HEK293 (cell line): ENCODE data around the gene PCDHB6.
"Not testable (repeated sequence)": the region's sequence is repeated elsewhere in the genome, so short reads cannot be mapped to it uniquely, and the experiment has no call there.

Experiments used
- CTCF ChIA-PET: fragments of 350-600 bp; formaldehyde crosslinking; extraction: SDS; loops from one replicate; lab custom pipeline; 2021; ENCODE audit warnings: antibody characterized with exemption; lab: Yijun Ruan, JAX
- POLR2A ChIA-PET: fragments of 300-600 bp; formaldehyde crosslinking; extraction: SDS; loops from one replicate; lab custom pipeline; 2020; ENCODE audit warnings: antibody characterized with exemption, inconsistent platforms; lab: Yijun Ruan, JAX
- H3K27ac ChIP-seq: fragments of 200-500 bp; sonication (Bioruptor generic); 2 replicates; pipeline ENCODE4 v1.5.1; 2014; ENCODE audit warnings: low read depth, low read length, control low read depth, inconsistent platforms; ENCODE audit errors: extremely low read depth
- H3K36me3 ChIP-seq, 2 experiments: fragments of 200-500 bp in 1 of 2; sonication (Bioruptor generic) in 1 of 2; 1 replicate in 1 of 2; 2 replicates in 1 of 2; pipeline ENCODE4 v1.5.1; 2014 to 2017; ENCODE audit warnings: inconsistent platforms in 2 of 2, low read length in 2 of 2; ENCODE audit not compliant: control insufficient read depth in 2 of 2, insufficient read depth in 1 of 2
- H3K4me1 ChIP-seq: fragments of 200-500 bp; sonication (Bioruptor generic); 2 replicates; pipeline ENCODE4 v1.5.1; 2014; ENCODE audit warnings: mild to moderate bottlenecking, low read length, inconsistent platforms; ENCODE audit not compliant: control insufficient read depth, insufficient read depth
- H3K4me3 ChIP-seq: 2 replicates; pipeline ENCODE4 v1.5.1; 2011; ENCODE audit warnings: low read depth, mild to moderate bottlenecking, control low read depth, low read length, moderate library complexity
- H3K9me3 ChIP-seq: fragments of 200-500 bp; sonication (Bioruptor generic); 2 replicates; pipeline ENCODE4 v1.5.1; 2014; ENCODE audit warnings: low read depth, low read length, inconsistent platforms; ENCODE audit not compliant: control insufficient read depth, insufficient read depth
- BCL11A ChIP-seq: fragments of 450-650 bp; formaldehyde crosslinking; IDR thresholded peaks from 2 replicates; pipeline ENCODE4 v1.5.1; 2016; ENCODE audit warnings: low read depth, missing biosample characterization, missing genetic modification characterization
- GFI1B ChIP-seq: fragments of 450-650 bp; formaldehyde crosslinking; IDR thresholded peaks from 2 replicates; pipeline ENCODE4 v1.5.1; 2016; ENCODE audit warnings: missing biosample characterization, missing genetic modification characterization
- GLIS1 ChIP-seq: fragments of 450-650 bp; formaldehyde crosslinking; IDR thresholded peaks from 2 replicates; pipeline ENCODE4 v1.5.1; 2016; ENCODE audit warnings: missing biosample characterization, missing genetic modification characterization
- HOXD13 ChIP-seq: sonication (generic); formaldehyde crosslinking; IDR thresholded peaks from 2 replicates; pipeline ENCODE4 v1.8.0; 2022; ENCODE audit warnings: missing genetic modification reagents, borderline replicate concordance
- INSM2 ChIP-seq: fragments of 450-650 bp; formaldehyde crosslinking; IDR thresholded peaks from 2 replicates; pipeline ENCODE4 v1.5.1; 2016; ENCODE audit warnings: missing biosample characterization, missing genetic modification characterization
- KLF16 ChIP-seq: fragments of 450-650 bp; formaldehyde crosslinking; IDR thresholded peaks from 2 replicates; pipeline ENCODE4 v1.5.1; 2017; ENCODE audit warnings: missing biosample characterization, missing genetic modification characterization
- KLF9 ChIP-seq: fragments of 450-650 bp; formaldehyde crosslinking; IDR thresholded peaks from 2 replicates; pipeline ENCODE4 v1.5.1; 2016; ENCODE audit warnings: missing biosample characterization, missing genetic modification characterization, low read depth
- OVOL3 ChIP-seq: fragments of 450-650 bp; formaldehyde crosslinking; IDR thresholded peaks from 2 replicates; pipeline ENCODE4 v1.5.1; 2016; ENCODE audit warnings: missing biosample characterization, missing genetic modification characterization
- SCRT2 ChIP-seq: fragments of 450-650 bp; formaldehyde crosslinking; IDR thresholded peaks from 2 replicates; pipeline ENCODE4 v1.5.1; 2016; ENCODE audit warnings: missing biosample characterization, missing genetic modification characterization
- ZEB2 ChIP-seq: fragments of 450-650 bp; formaldehyde crosslinking; IDR thresholded peaks from 2 replicates; pipeline ENCODE4 v1.5.1; 2016; ENCODE audit warnings: missing biosample characterization, missing genetic modification characterization
- ZFP37 ChIP-seq: fragments of 450-650 bp; formaldehyde crosslinking; IDR thresholded peaks from 2 replicates; pipeline ENCODE4 v1.5.1; 2016; ENCODE audit warnings: missing biosample characterization, missing genetic modification characterization
- ZFP41 ChIP-seq: fragments of 450-650 bp; formaldehyde crosslinking; IDR thresholded peaks from 2 replicates; pipeline ENCODE4 v1.5.1; 2016; ENCODE audit warnings: missing biosample characterization, missing genetic modification characterization, borderline replicate concordance
- ZNF112 ChIP-seq: fragments of 450-650 bp; formaldehyde crosslinking; IDR thresholded peaks from 2 replicates; pipeline ENCODE4 v1.5.0; 2017; ENCODE audit warnings: missing biosample characterization, missing genetic modification characterization
- ZNF350 ChIP-seq: fragments of 450-650 bp; formaldehyde crosslinking; IDR thresholded peaks from 2 replicates; pipeline ENCODE4 v1.5.0; 2017; ENCODE audit warnings: missing biosample characterization, mild to moderate bottlenecking, missing genetic modification characterization
- ZNF394 ChIP-seq: fragments of 450-650 bp; formaldehyde crosslinking; IDR thresholded peaks from 2 replicates; pipeline ENCODE4 v1.5.1; 2016; ENCODE audit warnings: missing biosample characterization, missing genetic modification characterization, mild to moderate bottlenecking, moderate library complexity, borderline replicate concordance
- ZNF416 ChIP-seq: fragments of 450-650 bp; formaldehyde crosslinking; IDR thresholded peaks from 2 replicates; pipeline ENCODE4 v1.5.1; 2016; ENCODE audit warnings: missing biosample characterization, missing genetic modification characterization
- ZNF558 ChIP-seq: fragments of 450-650 bp; formaldehyde crosslinking; IDR thresholded peaks from 2 replicates; pipeline ENCODE4 v1.5.1; 2016; ENCODE audit warnings: missing biosample characterization, missing genetic modification characterization
- ZNF623 ChIP-seq: fragments of 450-650 bp; formaldehyde crosslinking; IDR thresholded peaks from 2 replicates; pipeline ENCODE4 v1.5.1; 2016; ENCODE audit warnings: missing biosample characterization, missing genetic modification characterization
- ZNF777 ChIP-seq: fragments of 450-650 bp; formaldehyde crosslinking; IDR thresholded peaks from 2 replicates; pipeline ENCODE4 v1.5.1; 2017; ENCODE audit warnings: missing biosample characterization, missing genetic modification characterization, borderline replicate concordance
- TF ChIP-seq, protein P1 (sequence below): sonication (generic); formaldehyde crosslinking; IDR thresholded peaks from 2 replicates; pipeline ENCODE4 v1.8.1; 2022; ENCODE audit warnings: mild to moderate bottlenecking, moderate library complexity, missing genetic modification reagents
- TF ChIP-seq, protein P2 (sequence below): IDR thresholded peaks from 2 replicates; pipeline ENCODE4 v1.6.1; 2011; ENCODE audit warnings: mild to moderate bottlenecking, low read depth, low read length, borderline replicate concordance
- TF ChIP-seq, protein P3 (sequence below): fragments of 450-650 bp; formaldehyde crosslinking; IDR thresholded peaks from 2 replicates; pipeline ENCODE4 v1.5.1; 2016; ENCODE audit warnings: missing biosample characterization, missing genetic modification characterization

Gene PCDHB6

DNA sequence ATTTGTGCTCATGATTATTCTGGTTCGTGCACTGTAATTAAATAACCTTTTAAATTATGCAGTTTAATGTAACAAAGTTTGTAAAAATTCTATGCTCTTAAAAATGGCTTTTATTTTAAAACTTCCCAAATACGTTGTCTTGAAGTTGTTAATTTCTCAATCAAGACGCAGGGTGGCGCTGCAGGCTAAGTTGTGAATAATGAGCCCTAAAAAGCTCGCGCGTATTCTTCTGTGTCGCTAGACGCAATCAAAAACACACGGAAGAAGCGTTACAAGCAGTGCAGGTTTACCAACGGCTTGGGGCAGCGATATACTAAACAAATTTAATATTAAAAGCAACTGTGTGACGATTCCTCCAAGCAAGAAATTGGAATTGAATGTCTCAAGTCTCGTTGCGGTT is 28.3 kb upstream of the PCDHB6 start, which contains the start of gene PCDHB4:
Gene PCDHB4, plus strand, starts transcription at position 256 of the 400 bp plus-strand sequence. CDS start 181 bp downstream, outside the sequence.
- POLR2A ChIA-PET: no interaction called here
- CTCF ChIA-PET: interaction anchor here (0.8 kb wide), 1 partner anchor 100 kb away, joined by 3 read pairs; no protein-coding TSS in a partner anchor
- no peaks in the 10 kb centered on the region for H3K9me3 ChIP-seq
- H3K36me3 ChIP-seq: no peaks in the 10 kb centered on the region
- TF ChIP-seq ZNF777 (tag by site-specific recombination) (no peak), BCL11A (tag by site-specific recombination) (no peak), KLF9 (no peak), SCRT2 (tag by site-specific recombination) (no peak), ZEB2 (no peak), HOXD13 (CRISPR knock-in tag) (no peak)
- TF ChIP-seq, protein P1, sequence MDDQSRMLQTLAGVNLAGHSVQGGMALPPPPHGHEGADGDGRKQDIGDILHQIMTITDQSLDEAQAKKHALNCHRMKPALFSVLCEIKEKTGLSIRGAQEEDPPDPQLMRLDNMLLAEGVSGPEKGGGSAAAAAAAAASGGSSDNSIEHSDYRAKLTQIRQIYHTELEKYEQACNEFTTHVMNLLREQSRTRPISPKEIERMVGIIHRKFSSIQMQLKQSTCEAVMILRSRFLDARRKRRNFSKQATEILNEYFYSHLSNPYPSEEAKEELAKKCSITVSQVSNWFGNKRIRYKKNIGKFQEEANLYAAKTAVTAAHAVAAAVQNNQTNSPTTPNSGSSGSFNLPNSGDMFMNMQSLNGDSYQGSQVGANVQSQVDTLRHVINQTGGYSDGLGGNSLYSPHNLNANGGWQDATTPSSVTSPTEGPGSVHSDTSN: no peak
- no peak within 1 kb of the TSS for H3K27ac ChIP-seq
- H3K4me3 ChIP-seq: no peak within 1 kb of the TSS
- H3K4me1 ChIP-seq: no peaks in the 10 kb centered on the region

GRCh38 chr5:141121985-141122384 is 27.9 kb upstream of the PCDHB6 start:
- Histone ChIP-seq H3K36me3 (no peaks in the 10 kb centered on the region), H3K4me3 (no peak overlapping the region), H3K9me3 (no peaks in the 10 kb centered on the region), H3K4me1 (no peaks in the 10 kb centered on the region), H3K27ac (no peak overlapping the region)
- ChIA-PET CTCF (interaction anchor here (0.6 to 0.8 kb wide), 3 partner anchors 28 to 227 kb away, joined by 3 to 6 read pairs (median 3); partner anchors contain the start of gene PCDHB6), POLR2A (no interaction called here)
- TF ChIP-seq ZNF558 (no peak), GFI1B (no peak), ZFP37 (no peak), GLIS1 (no peak), ZNF416 (tag by site-specific recombination) (no peak), OVOL3 (no peak), ZNF394 (tag by site-specific recombination) (no peak), INSM2 (no peak), ZNF623 (tag by site-specific recombination) (no peak), ZFP41 (tag by site-specific recombination) (no peak), ZNF350 (tag by site-specific recombination) (no peak), ZNF112 (tag by site-specific recombination) (no peak), KLF16 (no peak)
- TF ChIP-seq, protein P2, sequence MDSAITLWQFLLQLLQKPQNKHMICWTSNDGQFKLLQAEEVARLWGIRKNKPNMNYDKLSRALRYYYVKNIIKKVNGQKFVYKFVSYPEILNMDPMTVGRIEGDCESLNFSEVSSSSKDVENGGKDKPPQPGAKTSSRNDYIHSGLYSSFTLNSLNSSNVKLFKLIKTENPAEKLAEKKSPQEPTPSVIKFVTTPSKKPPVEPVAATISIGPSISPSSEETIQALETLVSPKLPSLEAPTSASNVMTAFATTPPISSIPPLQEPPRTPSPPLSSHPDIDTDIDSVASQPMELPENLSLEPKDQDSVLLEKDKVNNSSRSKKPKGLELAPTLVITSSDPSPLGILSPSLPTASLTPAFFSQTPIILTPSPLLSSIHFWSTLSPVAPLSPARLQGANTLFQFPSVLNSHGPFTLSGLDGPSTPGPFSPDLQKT: no peak
- TF ChIP-seq, protein P3, sequence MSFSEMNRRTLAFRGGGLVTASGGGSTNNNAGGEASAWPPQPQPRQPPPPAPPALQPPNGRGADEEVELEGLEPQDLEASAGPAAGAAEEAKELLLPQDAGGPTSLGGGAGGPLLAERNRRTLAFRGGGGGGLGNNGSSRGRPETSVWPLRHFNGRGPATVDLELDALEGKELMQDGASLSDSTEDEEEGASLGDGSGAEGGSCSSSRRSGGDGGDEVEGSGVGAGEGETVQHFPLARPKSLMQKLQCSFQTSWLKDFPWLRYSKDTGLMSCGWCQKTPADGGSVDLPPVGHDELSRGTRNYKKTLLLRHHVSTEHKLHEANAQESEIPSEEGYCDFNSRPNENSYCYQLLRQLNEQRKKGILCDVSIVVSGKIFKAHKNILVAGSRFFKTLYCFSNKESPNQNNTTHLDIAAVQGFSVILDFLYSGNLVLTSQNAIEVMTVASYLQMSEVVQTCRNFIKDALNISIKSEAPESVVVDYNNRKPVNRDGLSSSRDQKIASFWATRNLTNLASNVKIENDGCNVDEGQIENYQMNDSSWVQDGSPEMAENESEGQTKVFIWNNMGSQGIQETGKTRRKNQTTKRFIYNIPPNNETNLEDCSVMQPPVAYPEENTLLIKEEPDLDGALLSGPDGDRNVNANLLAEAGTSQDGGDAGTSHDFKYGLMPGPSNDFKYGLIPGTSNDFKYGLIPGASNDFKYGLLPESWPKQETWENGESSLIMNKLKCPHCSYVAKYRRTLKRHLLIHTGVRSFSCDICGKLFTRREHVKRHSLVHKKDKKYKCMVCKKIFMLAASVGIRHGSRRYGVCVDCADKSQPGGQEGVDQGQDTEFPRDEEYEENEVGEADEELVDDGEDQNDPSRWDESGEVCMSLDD (tag by site-specific recombination): no peak

- POLR2A ChIA-PET, H3K4me1 ChIP-seq, H3K9me3 ChIP-seq, H3K36me3 ChIP-seq, H3K4me3 ChIP-seq, H3K27ac ChIP-seq, CTCF ChIA-PET: not testable (repeated sequence)
These were observed 26.3 kb upstream of the PCDHB6 start for GRCh38 chr5:141123396-141124135.
